Progenitor cell of endocrine pancreas (in vitro differentiated cells): ENCODE data around the gene SPO11. TPM values are rescaled to one million over a fixed set of nuclear protein-coding genes. Genes with fewer than 3 reads are reported as not detected.

Experiments
- DNase-seq: peaks from one replicate; pipeline ENCODE4 v3.0.0; 2021; ENCODE audit warnings: low spot score; ENCODE audit not compliant: unreplicated experiment
- H3K27ac Mint-ChIP-seq: 2 replicates; pipeline ENCODE4 v1.8.0; 2021; ENCODE audit warnings: mild to moderate bottlenecking, moderate library complexity, mixed read lengths
- H3K27me3 Mint-ChIP-seq: 2 replicates; pipeline ENCODE4 v1.8.0; 2021; ENCODE audit warnings: mixed read lengths
- H3K36me3 Mint-ChIP-seq: 2 replicates; pipeline ENCODE4 v1.8.0; 2022; ENCODE audit warnings: mixed read lengths; ENCODE audit not compliant: insufficient read depth
- H3K4me1 Mint-ChIP-seq: 2 replicates; pipeline ENCODE4 v1.8.0; 2021; ENCODE audit warnings: low read depth, mixed read lengths
- H3K4me3 Mint-ChIP-seq: 2 replicates; pipeline ENCODE4 v1.8.0; 2021; ENCODE audit warnings: low read depth, mild to moderate bottlenecking, moderate library complexity, mixed read lengths
- H3K9me3 Mint-ChIP-seq: 2 replicates; pipeline ENCODE4 v1.8.0; 2021; ENCODE audit warnings: low read depth, mixed read lengths
- total RNA-seq: library from RNA; stranded (reverse); gene quantifications from 2 replicates; pipeline ENCODE4 v1.2.1, GENCODE V29; 2021
- TF ChIP-seq, protein P1 (sequence below): fragments of 200-600 bp; sonication (generic); IDR thresholded peaks from one replicate; pipeline ENCODE4 v1.5.0; 2021; ENCODE audit warnings: antibody characterized with exemption, mild to moderate bottlenecking; ENCODE audit not compliant: unreplicated experiment

SPO11 gene
- total RNA-seq, 1 donor from 2014 or later = not detected

DNA sequence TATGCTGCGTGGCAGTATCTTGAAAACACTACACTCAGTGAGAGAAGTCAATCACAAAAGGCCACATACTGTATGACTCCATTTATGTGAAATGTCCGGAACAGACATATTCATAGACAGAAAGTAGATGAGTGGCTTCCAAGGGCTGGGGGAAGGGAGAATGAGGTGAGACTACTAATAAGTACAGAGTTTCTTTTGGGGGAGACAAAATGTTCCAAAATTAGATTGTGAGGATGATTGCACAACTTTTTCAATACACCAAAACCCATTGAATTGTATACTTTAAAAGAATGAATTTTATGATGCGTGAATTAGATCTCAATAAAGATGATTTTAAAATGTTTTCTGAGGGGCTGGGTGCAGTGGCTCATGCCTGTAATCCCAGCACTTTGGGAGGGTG is 9.2 kb upstream of the SPO11 start:
- no peaks in the 10 kb centered on the region for H3K36me3 Mint-ChIP-seq

DNA sequence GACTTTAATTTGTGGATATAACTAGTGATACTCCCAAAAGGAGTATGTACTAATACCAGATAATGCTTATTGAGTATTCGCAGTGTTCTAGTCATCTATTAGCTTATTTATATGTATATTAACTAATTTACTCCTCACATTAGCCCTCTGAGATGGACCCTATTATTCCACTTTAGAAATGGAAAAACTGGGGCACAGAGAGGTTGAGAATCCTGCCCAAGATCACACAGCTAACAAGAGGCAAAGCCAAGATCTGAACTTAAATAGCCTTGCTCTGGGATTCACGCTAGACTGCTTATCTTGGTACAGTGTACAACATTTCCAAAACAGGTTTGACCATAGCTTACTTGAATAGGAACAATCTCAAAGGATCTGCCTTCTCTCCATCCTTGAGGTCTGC is 8.5 kb upstream of the SPO11 start:
- TF ChIP-seq, protein P1, sequence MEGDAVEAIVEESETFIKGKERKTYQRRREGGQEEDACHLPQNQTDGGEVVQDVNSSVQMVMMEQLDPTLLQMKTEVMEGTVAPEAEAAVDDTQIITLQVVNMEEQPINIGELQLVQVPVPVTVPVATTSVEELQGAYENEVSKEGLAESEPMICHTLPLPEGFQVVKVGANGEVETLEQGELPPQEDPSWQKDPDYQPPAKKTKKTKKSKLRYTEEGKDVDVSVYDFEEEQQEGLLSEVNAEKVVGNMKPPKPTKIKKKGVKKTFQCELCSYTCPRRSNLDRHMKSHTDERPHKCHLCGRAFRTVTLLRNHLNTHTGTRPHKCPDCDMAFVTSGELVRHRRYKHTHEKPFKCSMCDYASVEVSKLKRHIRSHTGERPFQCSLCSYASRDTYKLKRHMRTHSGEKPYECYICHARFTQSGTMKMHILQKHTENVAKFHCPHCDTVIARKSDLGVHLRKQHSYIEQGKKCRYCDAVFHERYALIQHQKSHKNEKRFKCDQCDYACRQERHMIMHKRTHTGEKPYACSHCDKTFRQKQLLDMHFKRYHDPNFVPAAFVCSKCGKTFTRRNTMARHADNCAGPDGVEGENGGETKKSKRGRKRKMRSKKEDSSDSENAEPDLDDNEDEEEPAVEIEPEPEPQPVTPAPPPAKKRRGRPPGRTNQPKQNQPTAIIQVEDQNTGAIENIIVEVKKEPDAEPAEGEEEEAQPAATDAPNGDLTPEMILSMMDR = no peak
- H3K27ac Mint-ChIP-seq = no peak overlapping the region
- no peaks in the 10 kb centered on the region for H3K36me3 Mint-ChIP-seq
- no peak overlapping the region for H3K4me3 Mint-ChIP-seq
- peaks cover 40% of the 10 kb centered on the region for H3K27me3 Mint-ChIP-seq
- H3K4me1 Mint-ChIP-seq = no peaks in the 10 kb centered on the region
- H3K9me3 Mint-ChIP-seq = no peaks in the 10 kb centered on the region
- no peak for DNase-seq

More for the DNA sequence above, 9.2 kb upstream of the SPO11 start:
- no peak for DNase-seq
- Mint-ChIP-seq H3K27ac (no peak overlapping the region), H3K4me1 (no peaks in the 10 kb centered on the region), H3K4me3 (no peak overlapping the region), H3K27me3 (peaks cover 40% of the 10 kb centered on the region), H3K9me3 (no peaks in the 10 kb centered on the region)
- TF ChIP-seq, protein P1 = no peak

DNA sequence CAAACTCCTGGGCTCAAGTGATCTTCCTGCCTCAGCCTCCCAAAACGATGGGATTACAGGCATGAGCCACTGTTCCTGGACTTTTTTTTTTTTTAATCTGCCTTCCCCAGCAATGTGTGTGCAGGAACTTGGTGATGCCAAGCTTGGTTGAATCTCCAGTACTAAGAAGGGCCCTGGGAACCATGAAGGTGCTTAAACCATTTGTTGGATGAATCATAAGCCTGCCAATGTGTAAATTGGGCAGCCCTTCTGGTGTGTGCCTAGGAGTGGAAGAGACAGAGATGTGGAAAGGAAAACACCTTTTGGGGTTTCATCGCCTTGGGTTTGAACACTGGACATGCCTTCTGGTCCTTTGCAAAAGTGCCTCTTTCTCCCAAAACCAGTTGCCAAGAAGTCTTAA is 7.1 kb upstream of the SPO11 start:
- H3K36me3 Mint-ChIP-seq = no peaks in the 10 kb centered on the region
- no peaks in the 10 kb centered on the region for H3K4me1 Mint-ChIP-seq
- H3K4me3 Mint-ChIP-seq = no peak overlapping the region
- no peaks in the 10 kb centered on the region for H3K9me3 Mint-ChIP-seq
- TF ChIP-seq, protein P1 = no peak
- no peak overlapping the region for H3K27ac Mint-ChIP-seq
- peaks cover 51% of the 10 kb centered on the region for H3K27me3 Mint-ChIP-seq
- no peak for DNase-seq

DNA sequence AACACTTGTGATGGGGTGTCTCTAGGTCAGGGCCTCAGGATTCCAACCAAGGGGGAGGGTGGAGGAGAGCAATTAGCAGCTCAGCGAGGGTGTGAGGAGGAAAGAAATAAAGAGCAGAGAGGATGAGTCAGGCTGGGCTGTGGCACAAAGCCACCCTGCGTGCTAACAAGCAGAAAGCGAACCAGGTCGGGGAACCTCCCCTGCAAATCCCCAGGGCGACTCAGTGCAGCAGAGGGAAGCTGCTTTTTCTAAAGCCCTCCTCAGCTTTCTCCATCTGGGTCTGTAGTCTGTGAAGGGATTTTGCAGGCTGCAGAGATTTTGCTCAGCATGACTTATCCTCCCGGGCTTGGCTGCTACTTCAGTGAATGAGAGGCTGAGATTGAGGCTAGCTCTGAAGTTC is 6.6 kb upstream of the SPO11 start:
- peaks cover 51% of the 10 kb centered on the region for H3K27me3 Mint-ChIP-seq
- no peaks in the 10 kb centered on the region for H3K9me3 Mint-ChIP-seq
- H3K4me1 Mint-ChIP-seq = no peaks in the 10 kb centered on the region
- no peak overlapping the region for H3K4me3 Mint-ChIP-seq
- TF ChIP-seq, protein P1 = no peak
- no peak for DNase-seq
- no peak overlapping the region for H3K27ac Mint-ChIP-seq
- no peaks in the 10 kb centered on the region for H3K36me3 Mint-ChIP-seq

DNA sequence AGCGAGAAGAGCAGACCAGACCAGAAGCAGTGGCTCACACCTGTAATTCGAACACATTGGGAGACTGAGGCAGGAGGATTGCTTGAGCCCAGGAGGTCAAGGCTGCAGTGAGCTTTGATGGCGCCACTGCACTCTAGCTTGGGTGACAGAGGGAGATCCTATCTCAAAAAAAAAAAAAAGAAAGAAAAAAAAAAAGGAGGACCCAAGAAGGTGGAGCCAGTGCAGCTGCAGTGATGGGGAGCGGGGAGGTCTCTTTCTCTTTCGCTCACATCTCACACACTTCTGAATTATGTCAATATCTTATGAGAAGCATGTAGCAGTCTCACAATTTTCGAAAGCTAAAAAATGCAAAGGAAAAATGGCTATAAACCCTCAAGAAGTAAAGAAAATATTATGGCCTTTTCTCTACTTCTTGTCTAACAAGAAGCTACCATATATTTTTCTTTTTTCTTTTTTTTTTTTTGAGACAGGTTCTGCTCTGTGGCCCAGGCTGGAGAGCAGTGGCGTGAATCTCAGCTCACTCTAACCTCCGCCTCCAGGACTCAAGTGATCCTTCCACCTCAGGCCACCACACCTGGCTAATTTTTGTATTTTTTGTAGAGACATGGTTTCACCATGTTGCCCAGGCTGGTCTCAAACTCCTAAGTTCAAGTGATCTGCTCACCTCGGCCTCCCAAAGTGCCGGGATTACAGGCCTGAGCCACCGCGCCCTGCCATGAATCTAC is 3.8 kb upstream of the SPO11 start:
- no peaks in the 10 kb centered on the region for H3K36me3 Mint-ChIP-seq
- no peaks in the 10 kb centered on the region for H3K9me3 Mint-ChIP-seq
- TF ChIP-seq, protein P1 = no peak
- DNase-seq = no peak
- no peaks in the 10 kb centered on the region for H3K4me1 Mint-ChIP-seq
- H3K27ac Mint-ChIP-seq = no peak overlapping the region
- peaks cover 51% of the 10 kb centered on the region for H3K27me3 Mint-ChIP-seq
- H3K4me3 Mint-ChIP-seq = no peak overlapping the region
